NCI-H1105 (cell line): ENCODE data around the gene CDH23.

Source experiments
- DNase-seq: peaks from one replicate; lab custom pipeline; 2025; lab: John Stamatoyannopoulos, UW

Gene CDH23

DNA sequence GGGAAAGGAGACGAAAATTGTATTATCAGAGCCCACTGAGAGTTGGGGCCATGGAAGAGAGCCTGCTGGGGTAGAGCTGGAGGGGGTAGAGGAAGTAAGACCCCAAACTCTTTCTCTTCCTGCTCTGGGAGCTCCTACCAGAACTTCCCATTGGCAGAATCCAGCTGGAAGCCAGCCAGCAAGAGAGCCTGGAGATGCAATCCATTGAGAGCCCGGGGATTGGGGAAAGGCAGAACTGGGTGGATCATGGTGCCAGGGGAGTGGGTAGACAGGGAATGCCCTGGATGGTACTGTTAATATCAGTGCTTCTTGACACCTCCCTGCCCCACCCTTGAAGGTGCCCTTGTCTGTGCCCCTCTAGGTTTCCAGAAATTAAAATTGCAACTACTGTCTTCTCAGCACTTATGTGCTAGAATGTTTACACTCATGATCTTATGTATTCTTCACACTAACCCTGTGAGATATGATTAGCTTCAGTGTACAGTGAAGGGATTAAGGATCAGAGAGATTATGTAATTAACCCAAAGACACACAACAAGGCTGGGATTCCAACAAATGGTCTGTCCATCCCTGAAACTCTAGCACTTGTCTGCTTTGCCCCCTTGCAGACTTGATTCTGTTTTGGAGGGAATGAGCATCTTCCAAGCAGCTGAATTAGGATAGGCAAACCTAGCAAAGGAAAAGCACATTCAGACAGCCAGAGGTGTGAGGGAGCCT, 168.7 kb downstream of the CDH23 start:
- DNase-seq = no peak

DNA sequence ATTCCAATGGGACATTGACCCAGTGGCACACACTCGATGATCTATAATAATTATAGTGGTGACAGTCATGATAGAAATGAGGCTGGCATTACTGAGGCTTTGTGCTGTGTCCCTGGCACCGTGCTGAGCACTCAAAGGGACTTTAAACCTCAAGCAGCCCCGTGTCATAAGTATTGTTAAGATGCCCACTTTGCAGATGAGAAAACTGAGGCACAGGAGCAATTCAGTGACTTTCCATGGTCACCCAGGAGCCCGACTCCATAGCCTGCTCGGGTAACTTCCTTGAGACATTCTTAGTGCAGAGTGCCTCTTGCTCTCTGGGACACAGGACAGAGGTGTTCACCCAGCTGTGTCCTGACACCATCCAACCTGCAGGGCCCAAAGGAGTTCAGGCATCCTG, 170.3 kb downstream of the CDH23 start:
- DNase-seq = no peak

DNA sequence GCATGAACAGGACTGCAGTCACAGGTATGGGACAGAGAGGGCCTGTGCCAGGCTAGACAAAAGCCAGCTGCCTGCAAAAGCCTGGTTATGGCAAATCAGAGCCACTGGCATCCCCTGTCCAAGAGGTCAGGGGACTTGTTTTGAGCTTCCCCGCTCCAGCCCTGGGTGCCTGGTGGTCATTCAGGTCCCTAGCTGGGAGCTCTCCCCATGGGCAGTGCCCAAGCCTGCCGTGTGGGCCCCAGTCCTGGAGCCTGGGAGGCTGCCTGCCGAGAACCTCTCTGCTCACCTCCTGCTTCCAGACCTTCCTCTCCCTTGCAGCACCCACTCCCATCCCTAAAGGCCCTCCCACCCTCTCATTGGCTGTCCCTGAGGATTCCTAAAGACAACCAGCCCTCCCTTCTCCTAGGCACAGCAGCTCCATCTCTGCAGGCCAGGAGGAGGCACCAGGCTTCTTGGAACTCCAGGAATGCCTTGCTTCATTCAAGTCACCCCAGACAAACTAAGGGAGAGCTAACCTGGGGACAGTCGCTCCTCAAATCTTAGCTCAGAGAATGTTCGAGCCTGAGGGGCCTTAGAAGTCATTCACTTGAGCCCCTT, 172.3 kb downstream of the CDH23 start:
- no peak for DNase-seq

DNA sequence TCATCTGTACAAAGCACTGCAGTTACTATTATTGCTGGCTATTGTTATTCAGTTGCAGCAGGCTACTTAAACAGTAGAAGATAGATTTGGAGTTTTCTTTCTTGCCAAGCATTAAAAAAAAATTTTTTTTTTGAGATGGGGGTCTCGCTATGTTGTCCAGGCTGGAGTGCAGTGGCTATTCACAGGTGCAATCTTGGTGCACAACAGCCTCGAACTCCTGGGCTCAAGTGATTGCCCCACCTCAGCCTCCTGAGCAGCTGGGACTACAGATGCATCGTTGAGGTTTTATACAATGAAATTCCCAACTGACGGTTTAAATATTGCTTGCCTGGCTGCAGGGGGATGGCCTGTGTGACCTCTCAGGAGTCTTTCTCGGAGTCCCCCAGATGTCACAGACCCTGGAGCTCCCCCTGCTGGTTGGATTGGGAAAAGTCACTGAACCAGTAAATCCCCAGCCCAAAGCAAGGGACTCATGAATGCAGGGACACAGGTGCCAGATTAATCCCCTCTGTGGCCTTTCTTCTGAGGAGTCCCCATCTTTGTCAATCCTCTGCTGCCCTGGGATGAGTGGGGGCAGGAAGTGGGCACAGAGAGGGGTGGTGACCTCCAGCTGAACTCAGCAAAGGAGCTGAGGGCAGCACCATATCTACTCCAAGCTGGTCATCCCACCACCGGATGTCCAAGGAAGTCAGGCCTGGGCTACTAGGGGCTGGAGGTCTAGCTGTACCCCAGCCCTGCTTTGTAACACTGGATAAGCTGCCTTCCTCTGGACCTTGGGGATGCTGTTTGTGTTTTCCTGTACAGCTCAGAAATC, 173.3 kb downstream of the CDH23 start:
- peak; percentile 2 for DNase-seq

DNA sequence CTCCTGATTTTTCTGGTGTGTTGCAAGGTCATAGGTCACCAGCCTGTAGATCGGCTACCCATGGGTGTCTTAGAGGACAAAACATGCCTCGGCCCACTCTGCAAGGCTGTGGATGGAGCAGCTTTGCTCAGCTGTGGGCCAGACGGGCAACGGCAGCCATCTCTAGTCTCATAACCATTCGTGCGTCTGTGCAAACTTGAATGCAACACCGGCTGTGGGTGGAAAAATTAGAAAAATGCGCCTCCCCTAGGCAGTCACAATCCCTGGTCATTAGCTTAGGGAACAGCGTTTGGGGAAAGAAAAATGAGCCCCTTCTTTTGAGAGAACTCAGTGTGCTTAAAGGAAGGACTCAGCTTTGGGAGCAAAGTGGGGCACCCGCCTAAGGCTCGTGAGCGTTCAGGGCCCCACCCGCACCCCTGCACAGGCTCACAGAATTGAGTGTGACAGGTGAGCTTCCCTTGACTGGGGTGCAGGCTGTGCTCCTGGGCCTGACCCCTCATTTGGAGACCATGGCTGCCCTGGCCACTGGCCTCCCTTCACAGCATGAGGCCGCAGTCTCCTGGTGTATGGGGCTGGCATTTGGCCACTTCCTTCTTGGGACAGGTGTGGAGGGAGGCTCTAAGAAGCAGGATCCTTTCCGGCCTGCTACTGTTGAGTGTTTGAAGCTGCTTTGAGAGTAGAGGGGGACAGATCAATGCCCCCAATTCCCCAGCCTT, 174.9 kb downstream of the CDH23 start:
- no peak for DNase-seq

DNA sequence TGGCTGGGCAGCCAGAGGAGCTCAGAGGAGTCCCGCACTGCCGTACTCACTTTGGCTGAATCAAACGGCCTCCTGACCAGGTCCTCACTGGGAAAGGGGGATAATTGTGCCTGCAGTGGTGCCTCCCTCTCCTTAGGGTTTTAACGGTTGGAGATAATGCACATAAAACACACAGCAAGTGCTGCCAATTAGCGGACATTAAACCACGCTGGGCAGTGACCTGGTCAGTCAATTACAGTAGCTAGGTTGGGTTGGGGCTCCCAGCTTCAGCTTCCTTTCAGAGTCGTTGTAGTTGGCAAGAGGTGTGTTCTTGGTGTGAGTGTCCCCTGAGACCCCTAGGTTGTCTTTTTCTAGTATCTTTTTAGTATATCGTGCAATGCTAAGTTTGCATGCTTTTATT, 176.2 kb downstream of the CDH23 start:
- DNase-seq = no peak

DNA sequence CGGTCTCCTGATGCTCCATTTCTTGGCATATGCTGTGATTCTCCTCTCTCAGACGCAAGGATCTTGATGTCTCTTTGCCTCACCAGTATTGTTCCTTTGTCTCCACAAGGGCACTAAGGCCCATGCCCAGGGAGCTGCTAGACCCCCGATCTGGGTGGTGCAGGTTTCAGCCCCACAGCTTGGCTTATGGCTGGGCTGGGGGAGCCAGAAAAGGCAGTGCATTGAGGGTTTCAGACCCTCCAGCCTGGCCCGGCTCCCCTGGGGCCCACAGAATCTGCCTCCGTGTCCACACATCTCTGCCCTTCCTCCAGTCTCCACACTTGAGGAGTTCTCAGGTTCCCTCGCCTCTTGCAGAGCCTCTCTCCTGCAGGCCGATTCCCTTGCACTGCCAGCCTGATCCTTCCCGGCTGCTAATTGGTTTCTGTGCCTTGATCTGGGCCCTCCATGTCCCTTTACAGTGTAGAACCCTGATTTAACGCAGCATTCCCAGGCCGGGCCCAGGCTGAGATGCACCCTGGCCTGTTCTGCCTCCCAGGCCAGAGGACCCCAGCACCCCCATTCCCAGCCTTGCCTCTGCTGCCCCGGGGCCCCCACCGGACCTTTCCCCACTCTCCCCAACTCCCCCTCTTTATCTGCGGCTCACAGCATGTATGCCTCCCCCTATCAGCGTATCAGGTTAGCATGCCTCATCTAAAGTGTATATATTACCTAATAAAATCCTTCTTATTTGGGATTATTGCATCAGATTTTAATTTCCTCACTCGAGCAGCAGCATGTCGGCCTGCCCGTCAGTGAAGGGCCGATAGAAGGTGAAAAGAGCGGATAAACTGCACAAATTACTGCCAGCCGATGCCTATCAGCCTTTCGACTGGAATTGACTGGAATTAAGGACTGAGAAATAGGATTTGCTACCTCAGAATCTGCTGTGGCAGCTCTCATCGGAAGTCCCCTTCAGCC, 177.1 kb downstream of the CDH23 start:
- no peak for DNase-seq

DNA sequence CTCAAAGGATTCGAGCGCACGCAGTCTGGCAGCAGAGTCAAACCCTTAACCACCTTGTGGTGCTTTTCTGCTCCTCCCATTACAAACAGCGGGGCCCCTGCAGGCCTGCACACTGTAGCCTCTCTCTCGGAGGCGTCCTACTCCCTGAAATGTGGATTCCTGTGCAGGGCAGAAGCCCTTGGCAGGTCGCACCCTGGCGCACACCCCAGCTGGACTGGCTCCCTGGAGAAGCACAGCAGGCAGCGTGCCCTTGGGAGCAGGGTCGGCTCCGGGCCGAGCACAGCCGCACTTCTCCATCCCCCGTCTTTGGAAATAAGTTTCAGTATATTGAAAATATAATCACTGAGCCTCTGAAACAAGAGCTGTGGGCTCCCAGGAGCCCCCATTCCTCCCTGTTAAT, 178.7 kb downstream of the CDH23 start:
- DNase-seq = no peak

DNA sequence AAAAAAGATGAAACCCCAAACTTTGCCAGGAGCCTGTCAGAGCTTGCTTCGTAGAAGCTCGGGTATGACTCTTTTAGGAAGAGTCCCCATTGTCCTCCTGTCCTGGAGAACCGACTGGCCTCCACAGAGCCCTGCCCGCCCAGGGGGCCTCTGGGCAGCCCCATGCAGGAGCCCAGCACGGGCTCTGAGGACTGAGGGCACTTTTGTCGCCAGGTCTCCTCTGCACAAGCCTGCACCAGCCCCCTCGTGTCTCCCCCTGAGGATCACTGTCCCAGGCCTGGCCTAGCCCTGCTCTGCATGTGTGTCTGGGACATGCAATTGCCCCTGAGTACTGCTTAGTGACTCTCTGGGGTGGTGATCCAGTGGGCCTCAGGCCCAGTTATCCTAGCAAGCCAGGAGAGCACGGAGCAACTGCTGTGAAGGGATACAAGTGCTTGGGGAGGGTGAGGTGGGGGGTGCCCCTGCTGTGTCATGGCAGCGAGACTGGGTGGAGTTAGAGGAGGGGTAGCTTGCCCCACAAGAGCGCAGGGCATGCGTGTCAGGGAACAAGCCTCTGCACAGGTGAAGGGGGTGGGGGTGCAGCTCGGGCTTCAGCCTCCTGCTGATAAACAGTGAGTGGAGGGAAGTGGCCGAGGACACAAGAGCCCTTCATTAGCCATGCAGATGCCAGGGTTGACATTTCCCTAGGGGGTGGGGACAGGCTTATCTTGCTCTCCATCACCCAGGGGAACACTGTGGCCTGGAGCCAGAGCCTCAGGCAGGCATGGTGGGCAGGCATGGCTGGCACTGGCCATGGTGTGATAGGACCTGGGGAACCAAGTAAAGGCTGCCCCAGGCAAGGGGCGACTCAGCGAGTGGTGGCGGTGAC, 179.4 kb downstream of the CDH23 start:
- DNase-seq = peak; percentile 22

DNA sequence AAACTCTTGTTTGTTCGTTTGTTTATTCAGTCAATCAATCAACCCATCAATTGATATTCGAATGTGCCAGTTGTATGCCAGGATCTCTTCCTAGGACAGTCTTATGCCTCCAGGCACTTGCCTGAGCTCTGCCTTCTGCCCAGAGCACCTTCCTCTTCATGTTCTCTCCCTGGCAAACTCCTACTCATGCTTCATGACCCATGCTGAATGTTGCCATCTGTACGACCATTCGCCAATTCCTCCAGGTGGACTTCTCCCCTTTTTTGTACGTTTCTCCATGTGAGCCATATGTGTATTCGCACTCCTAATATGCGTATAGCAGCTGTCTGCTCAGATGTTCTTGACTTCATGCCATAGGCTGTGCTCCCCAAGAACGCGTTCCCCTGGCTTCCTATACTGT, 180.1 kb downstream of the CDH23 start:
- DNase-seq = no peak

DNA sequence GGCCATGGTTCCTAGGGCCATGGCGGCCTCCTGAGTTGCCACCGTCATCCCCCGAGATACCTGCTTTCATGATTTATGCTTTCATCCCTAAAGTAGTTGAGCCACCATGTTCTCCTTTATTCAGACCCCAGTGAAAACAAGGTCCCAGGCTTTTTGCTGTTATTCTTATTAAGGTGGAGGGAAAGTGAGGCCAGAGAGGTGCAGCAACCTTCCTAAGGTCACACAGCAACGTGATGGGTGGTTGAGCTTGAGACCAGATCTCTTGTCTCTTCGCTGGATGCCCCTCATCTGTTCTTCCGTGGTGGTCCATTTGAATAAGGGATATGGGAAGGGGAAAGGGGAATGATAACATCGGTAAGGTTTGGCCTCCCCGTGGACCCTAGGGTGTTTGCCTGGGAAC, 180.6 kb downstream of the CDH23 start:
- DNase-seq = no peak

DNA sequence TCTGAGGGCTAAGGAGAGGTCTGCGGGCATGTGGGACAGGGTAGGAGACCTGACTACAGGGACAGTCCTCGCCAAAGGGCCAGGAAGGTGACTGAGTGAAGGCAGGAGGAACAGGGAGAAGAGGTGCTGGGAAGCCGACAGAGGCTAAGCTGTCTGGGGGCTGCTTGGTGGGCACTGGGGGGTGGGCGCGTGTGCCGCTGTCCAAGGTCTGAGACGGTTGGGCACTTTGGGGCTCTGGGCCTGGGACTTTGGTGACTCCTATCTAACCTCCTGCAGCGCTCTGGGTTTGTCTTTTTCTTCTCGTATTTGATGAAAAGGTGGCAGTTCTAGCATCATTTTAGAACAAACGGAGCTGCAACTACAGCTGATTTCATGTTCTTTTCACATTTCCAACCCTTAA, 181.3 kb downstream of the CDH23 start:
- no peak for DNase-seq

DNA sequence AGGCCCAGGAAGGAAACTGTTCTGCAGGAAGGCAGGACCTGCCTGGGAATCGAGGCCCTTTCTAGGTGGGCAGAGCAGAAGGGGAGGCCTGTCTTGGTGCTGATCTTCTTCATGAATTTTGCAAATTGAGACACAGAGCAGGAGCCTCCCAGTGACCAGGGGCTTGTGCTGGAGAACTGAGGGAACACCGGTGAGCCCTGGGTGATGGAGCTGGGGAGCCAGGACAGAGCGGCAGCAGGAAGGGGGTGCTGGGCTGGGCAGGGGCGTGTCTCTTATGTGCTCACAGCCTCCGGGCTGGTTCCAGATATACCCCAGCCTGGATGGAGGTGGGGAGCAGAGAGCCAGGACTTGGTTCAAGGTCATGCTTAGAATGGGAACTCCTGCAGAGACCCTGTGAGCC, 182.9 kb downstream of the CDH23 start:
- no peak for DNase-seq

DNA sequence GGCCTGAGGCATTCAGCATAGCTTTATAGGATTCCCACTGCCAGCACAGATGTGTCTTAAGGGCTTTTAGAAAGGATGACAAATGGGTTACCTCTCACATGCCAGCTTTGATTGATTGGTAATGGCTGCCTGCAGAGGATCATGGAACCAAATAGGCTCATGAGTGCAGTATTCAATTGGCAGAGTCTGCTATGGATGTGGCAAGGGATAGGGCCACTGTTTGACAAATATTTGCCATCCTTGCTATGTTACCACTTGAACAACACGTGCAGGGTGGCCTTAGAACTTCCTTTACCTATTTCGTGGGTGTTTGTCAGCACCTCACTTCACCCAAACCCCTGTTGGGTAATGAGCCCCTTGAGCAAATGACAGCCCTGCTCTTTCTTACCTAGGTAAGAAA, 183.7 kb downstream of the CDH23 start:
- no peak for DNase-seq

DNA sequence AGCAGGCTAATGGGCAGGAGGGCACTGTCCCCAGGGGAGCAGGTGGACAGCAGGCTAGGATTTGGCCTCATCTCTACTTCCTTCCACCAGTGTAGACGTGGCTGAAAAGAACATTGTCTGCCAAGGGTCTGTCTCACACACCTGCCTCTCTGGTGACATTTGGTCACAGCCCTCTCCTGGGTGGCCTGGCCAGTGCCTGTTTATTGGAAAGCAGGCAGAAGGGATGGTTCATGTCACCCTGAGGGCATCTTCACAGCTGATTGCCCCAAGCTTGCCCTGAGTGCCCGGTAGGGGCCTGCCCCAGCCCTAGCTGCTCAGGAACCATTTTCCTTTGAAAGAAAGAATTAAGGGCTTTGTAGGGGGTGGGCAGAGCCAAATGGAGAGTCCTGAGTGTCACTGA, 184.2 kb downstream of the CDH23 start:
- DNase-seq = no peak

DNA sequence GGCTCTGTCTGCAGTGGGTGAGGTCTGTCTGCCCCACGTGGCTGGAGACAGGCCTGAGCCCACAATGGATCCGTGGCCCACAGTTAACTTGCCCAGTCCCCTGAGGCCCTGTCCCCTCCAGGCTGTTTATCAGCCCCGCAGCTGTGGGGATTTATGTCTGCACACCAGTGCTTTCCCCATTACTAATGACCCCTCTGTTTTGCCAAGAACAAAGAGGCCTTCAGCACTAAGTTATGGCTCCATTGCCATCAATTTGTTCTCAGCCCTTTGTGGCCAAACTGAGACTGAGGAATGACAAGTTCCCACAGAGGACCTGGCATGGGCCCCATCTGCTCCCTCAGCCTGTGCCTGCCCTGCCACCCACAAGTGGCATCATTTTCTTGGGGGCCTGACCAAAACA, 184.7 kb downstream of the CDH23 start:
- no peak for DNase-seq

DNA sequence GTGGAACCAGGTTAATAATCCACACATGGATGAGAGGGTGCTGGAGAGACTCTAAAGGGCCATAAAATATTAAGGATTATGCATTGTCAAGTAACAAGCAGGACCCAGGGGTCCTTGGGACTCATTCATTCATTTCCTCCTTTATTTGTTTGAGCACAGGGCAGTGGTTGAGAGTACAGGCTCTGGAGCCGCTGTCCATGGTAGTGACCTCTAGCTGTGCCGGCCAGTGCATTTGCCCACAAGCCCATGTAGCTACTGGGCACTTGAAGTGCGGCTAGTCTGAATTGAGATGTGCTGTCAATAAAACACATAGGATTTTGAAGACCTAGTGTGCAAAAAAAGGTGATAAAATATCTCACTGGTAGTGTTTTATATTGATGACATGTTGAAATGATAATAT, 185.3 kb downstream of the CDH23 start:
- no peak for DNase-seq

DNA sequence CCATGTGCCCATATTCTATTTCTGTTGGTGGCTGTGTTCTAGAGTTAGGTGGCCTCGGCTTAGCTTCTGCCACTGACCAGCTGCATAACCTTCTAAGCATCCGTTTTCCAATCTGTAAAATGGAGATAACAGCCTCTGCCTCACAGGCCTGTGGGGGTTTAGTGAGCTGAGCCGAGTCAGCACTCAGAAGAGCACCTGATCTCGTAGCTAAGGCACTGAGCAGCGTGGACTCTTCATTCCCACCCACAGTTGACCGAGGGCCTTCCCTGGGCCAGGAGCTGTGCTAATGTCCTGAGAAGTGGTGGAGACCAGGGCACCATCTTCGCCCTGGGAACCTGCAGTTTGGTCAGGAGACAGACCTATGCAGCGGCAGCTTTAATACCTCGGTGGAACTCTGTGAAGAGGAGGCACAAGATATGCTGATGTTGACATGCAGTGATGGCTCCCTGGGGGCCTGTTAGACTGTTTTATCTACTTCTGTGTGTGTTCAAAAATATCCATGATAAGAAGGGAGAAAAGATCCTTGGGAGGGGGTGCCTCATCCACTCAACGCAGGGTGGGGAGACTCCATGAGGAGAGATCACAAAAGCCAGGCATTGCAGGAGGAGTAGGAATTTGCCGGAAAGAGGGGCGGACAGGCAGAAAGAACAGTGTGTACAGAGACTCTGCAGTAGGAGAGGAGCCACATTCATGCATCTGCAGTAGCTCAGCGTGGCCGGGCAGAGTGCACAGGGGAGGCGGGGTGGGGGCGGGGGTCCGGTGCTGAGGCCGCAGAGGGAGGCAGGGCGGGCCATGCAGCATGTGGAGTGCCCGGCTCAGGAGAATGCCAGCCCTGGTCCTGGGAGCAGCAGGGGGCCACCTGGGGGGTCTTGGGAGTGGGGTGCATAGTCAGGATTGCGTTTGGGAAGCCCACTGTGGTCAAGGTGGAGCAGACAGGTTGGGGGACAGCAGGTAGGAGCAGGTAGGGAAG, 186.1 kb downstream of the CDH23 start:
- no peak for DNase-seq

DNA sequence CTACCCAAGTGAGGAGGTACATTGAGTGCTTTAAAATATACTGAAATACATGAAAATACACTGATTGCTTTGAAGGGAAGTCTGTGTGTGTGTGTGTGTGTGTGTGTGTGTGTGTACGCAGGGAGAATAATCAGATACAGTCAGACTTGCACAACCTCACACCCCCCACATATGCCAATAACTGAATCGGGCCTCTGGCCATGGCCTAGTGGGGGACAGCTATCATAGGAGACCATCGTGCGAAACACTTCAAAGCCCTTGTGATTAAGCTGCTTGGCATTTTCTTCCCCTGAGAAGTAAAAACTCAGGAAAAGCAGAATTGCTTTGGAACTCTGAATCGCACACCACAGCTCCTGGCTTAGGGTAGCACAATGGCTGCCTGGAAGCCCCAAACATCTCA, 187.7 kb downstream of the CDH23 start:
- DNase-seq = no peak
